ENCODE measurements around the gene RNLS. TPM values are rescaled to one million over a fixed set of nuclear protein-coding genes. Genes with fewer than 3 reads are reported as not detected.
"Not testable (repeated sequence)": the region's sequence is repeated elsewhere in the genome, so short reads cannot be mapped to it uniquely, and the experiment has no call there.

The RNLS gene
- total RNA-seq, 1 donor = 2.4 TPM

DNA sequence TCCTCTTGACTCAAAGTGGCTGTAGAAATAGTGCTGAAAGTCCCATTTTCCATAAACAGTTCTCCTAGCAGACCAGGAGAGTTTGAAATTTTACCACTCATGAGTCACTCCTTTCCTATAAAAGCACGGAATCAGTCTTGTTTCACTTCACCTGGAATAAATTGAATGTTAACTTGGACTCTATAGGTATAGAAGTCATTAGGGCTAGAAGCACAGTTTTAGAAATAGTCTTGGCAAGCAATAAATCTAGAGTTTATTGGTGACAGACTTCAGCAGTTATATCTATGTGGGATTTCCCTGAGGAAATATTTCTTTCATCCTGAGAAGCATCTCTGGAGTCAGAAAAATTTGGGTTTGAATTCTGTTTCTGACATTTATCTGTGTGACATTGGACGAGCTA lies 212.4 kb downstream of the RNLS start:
- no peaks in the 10 kb centered on the region for H3K9me3 ChIP-seq (ENCODE audit: low read depth, low read length)
- no peaks in the 10 kb centered on the region for H3K4me1 ChIP-seq (ENCODE audit: insufficient read depth, low read length)
- no peak overlapping the region for H3K4me3 ChIP-seq (ENCODE audit: low read length)
- H3K27me3 ChIP-seq (ENCODE audit: insufficient read depth, low read length) = no peaks in the 10 kb centered on the region

DNA sequence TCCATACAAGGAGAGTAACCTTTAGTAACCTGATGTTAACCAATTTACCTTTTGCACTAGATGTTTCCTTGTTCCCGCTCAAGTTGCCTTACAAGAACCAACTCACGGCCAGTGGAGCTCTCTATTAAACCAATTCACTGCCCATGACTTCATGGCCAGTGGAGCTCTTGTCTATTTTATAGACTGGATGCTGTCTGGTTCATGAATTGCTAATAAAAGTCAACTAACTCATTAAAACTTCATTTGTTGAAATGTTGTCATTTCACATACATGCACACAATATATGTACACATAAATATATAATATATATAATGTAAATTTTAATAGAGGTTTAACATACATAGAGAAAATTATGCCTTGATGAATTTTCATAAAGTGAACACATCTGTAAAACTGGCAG lies 216.3 kb downstream of the RNLS start:
- H3K4me3 ChIP-seq (ENCODE audit: low read length) = no peak overlapping the region
- no peaks in the 10 kb centered on the region for H3K4me1 ChIP-seq (ENCODE audit: insufficient read depth, low read length)

DNA sequence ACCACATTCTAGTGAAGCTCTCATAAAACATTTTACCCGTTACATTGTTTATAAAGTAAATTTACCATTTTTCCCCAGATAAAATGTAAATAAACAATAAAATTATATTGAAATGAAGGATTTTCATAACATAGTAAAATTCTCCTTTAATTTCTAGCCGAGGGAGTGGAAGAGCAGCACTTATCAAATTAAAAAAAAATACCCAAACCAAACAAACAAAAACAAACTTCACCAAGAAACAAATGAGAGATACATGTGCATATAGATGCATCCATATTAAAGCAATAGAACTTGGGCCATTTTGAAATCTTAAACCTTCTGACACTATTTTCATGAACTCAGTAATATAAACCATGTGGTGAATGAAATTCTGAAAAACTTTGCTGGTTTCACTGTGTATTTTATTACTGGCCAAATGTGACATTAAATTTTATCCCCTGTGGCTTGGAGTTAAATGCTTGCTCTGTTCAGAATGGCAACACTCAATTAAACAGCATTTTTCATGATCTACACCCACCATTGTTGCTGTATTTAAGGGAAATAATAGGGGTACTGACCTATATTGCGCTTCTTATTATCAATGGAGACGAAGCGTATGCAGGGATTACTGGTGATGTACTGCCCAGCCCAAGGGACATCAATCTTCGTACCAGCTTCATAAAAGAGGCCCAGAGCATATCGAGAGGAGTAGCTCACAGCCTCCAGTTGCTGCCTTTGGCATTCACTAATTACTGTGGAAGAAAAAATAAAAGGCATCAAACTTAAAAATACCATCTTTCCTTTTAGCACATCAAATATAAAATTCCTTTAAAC lies 220.9 kb downstream of the RNLS start:
- H3K4me3 ChIP-seq (ENCODE audit: low read length) = no peak overlapping the region
- H3K4me1 ChIP-seq (ENCODE audit: insufficient read depth, low read length) = no peaks in the 10 kb centered on the region
- H3K27me3 ChIP-seq (ENCODE audit: insufficient read depth, low read length) = no peaks in the 10 kb centered on the region
- H3K9me3 ChIP-seq (ENCODE audit: low read depth, low read length) = no peaks in the 10 kb centered on the region

More for the DNA sequence above, 216.3 kb downstream of the RNLS start:
- no peaks in the 10 kb centered on the region for H3K27me3 ChIP-seq (ENCODE audit: insufficient read depth, low read length)
- H3K9me3 ChIP-seq (ENCODE audit: low read depth, low read length) = no peaks in the 10 kb centered on the region

- no peaks in the 10 kb centered on the region for H3K27me3 ChIP-seq (ENCODE audit: insufficient read depth, low read length)
- no peaks in the 10 kb centered on the region for H3K9me3 ChIP-seq (ENCODE audit: low read depth, low read length)
- H3K4me1 ChIP-seq (ENCODE audit: insufficient read depth, low read length) = no peaks in the 10 kb centered on the region
- no peak overlapping the region for H3K4me3 ChIP-seq (ENCODE audit: low read length)
These were observed 221.6 kb downstream of the RNLS start for GRCh38 chr10:88361494-88361893.

DNA sequence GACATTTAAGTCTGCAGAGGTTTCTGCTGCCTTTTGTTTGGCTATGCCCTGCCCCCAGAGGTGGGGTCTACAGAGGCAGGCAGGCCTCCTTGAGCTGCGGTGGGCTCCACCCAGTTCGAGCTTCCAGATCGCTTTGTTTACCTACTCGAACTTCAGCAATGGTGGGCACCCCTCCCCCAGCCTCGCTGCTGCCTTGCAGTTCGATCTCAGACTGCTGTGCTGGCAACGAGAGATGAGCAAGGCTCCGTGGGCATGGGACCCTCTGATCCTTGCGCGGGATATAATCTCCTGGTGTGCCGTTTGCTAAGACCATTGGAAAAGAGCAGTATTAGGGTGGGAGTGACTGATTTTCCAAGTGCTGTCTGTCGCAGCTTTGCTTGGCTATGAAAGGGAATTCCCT lies 227.4 kb downstream of the RNLS start:
- H3K9me3 ChIP-seq (ENCODE audit: low read depth, low read length); H3K4me3 ChIP-seq (ENCODE audit: low read length); H3K27me3 ChIP-seq (ENCODE audit: insufficient read depth, low read length); H3K4me1 ChIP-seq (ENCODE audit: insufficient read depth, low read length): not testable (repeated sequence)

DNA sequence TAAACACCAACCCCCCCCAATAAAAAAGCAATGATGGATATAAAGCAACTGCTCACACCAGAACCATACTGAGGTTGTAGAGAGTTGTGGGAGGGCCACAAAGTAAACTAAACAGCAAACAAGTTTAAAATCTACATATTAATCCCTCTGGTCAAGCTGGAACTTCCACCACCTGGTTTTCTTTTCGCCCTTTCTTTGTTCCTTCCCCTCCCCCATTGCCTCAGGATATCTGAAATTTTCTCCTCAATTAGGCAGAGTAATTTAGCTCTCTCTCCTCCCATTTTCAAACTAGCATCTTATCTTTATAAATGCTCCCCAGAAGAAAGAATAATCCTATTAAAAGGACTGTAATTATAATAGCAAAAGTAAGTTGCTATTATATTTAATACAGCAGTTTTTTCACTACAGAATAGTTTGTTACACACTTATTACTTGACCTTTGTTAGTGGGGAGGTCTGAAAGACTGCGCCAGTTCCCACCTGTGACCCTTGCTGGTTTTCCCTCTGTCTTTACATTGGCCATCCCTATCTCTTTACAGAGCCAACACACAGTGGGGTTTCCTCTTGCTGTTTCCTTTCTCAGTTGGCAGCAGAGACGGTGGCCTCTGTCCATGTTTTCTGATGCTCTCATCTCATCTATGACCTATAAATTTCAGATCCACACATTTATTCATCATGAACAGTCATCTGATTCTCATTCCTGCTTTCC lies 235.4 kb downstream of the RNLS start:
- Histone ChIP-seq H3K9me3 (ENCODE audit: low read depth, low read length) (no peaks in the 10 kb centered on the region), H3K4me3 (ENCODE audit: low read length) (no peak overlapping the region), H3K27me3 (ENCODE audit: insufficient read depth, low read length) (no peaks in the 10 kb centered on the region), H3K4me1 (ENCODE audit: insufficient read depth, low read length) (no peaks in the 10 kb centered on the region)

- Histone ChIP-seq H3K9me3 (ENCODE audit: low read depth, low read length) (no peaks in the 10 kb centered on the region), H3K27me3 (ENCODE audit: insufficient read depth, low read length) (no peaks in the 10 kb centered on the region), H3K4me3 (ENCODE audit: low read length) (no peak overlapping the region), H3K4me1 (ENCODE audit: insufficient read depth, low read length) (no peaks in the 10 kb centered on the region)
These were observed 236.1 kb downstream of the RNLS start for GRCh38 chr10:88347022-88347421.

DNA sequence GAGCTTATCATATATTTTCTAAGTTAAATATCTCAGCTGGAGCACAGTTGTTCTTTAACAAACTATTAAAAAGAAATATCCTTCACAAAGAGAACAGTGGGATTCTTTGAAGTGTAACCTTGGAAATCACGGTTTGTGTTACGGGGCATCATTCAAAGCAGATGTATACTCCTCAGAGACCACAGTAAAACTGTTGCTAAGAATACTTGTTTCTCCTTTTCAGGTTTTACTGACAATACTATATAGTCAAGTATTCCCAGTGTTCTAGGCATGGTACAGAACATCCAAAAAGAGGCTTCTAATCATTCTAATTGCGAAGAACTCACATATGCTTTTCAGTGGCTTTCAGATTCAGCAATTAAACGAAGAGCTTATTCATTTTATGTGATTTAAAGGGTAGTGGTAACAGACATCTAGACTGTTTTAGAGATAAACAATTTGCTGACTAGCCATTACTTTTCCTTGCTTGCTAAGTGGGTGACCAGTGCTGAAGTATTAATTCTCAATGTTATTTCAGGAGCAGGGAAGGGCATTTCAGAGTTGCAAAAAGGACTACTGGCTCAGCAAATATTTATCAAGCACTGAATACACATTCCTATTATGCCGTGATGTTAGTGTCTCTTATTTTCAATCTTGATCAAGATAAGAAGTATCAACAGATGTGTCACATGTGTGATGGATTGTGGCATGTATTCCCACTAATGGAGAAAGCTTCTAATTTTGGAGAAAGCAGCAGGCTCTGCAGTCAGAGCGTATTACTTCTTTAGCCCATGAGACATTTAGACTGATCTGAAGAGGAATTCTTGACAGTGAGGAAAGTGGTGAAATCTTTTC lies 236.8 kb downstream of the RNLS start:
- Histone ChIP-seq H3K27me3 (ENCODE audit: insufficient read depth, low read length) (no peaks in the 10 kb centered on the region), H3K9me3 (ENCODE audit: low read depth, low read length) (no peaks in the 10 kb centered on the region)

DNA sequence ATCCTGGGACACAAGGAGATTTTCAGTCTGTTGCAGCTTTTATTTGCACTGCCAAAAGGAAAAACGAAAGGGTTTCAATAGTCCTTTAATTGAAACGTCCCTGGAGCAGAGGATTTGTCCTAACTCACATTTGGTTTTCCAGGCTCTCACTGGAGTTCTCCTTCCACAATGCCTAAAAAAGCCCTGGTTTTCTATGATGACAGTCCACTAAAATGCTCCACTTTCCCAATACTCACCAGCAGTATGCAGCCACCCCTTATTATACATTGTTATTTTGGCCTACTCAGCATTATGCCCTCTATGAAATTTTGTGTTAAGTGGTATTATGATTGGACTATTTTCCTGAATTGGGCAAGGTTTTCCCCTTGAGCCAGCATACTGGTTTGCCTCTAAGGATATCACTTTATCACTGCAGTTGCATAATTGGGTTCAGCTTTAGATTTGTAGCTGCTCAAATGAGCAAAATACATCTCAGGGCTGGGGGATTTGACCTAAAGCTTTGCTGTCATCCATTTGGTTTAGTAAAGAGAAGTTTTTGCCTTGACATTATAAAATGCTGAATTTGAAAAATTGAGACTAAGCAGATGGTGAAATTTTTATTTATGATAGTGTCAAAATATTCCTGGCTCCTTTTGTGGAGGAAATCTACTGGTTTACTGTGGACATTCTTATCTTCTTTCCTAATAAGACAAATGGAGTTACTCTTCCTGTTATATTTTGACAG lies 239.2 kb downstream of the RNLS start:
- Histone ChIP-seq H3K4me3 (ENCODE audit: low read length) (no peak overlapping the region), H3K9me3 (ENCODE audit: low read depth, low read length) (no peaks in the 10 kb centered on the region), H3K4me1 (ENCODE audit: insufficient read depth, low read length) (no peaks in the 10 kb centered on the region), H3K27me3 (ENCODE audit: insufficient read depth, low read length) (no peaks in the 10 kb centered on the region)

More for the DNA sequence above, 236.8 kb downstream of the RNLS start:
- no peaks in the 10 kb centered on the region for H3K4me1 ChIP-seq (ENCODE audit: insufficient read depth, low read length)
- H3K4me3 ChIP-seq (ENCODE audit: low read length) = no peak overlapping the region

DNA sequence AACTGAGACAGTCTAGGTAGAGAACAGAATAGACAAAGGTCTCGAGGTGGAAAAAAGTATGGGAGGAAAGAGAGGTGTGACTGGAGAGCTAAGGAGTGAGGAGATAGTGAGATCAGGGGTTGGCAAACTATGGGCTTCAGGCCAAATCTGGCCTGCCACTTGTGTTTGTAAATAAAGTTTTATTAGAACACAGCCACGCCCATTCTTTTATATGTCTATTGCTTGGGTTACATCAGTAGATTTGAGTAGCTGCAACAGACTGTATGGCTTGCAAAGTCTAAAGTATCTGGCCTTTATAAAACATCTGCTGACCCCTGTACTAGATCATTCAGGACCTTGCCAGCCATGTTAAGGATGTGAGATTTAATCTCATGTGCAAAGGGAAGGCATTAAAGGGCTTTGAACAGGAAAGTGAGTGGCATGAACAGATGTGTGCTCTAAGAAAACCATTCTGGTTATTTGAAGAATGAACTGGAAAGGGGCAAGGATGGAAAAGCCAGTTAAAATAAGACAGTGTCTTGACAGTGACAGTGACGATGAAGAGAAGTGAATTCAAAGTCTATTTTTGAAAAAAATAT lies 240.3 kb downstream of the RNLS start:
- H3K27me3 ChIP-seq (ENCODE audit: insufficient read depth, low read length) = no peaks in the 10 kb centered on the region
- no peaks in the 10 kb centered on the region for H3K9me3 ChIP-seq (ENCODE audit: low read depth, low read length)
- H3K4me1 ChIP-seq (ENCODE audit: insufficient read depth, low read length) = no peaks in the 10 kb centered on the region
- H3K4me3 ChIP-seq (ENCODE audit: low read length) = no peak overlapping the region

DNA sequence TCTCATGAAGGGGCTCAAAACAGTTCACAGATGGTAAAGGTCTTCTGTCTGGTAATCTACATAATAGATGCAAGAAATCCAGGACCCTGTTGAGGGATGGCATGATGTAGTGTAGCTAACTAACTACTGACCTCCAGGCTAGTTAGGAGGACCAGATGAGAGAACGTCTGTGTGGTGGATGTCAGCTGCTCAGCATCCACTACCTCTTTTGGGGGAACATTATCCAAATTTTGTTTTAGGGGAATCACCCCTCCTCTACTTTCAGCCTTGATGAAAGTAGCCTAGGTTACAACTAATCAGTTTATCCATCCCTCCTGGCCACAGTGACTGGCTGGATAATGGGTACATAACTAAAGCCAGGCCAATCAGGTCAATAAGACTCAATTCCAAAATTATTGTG lies 246.0 kb downstream of the RNLS start:
- Histone ChIP-seq H3K9me3 (ENCODE audit: low read depth, low read length) (no peaks in the 10 kb centered on the region), H3K27me3 (ENCODE audit: insufficient read depth, low read length) (no peaks in the 10 kb centered on the region), H3K4me1 (ENCODE audit: insufficient read depth, low read length) (peaks cover 22% of the 10 kb centered on the region), H3K4me3 (ENCODE audit: low read length) (no peak overlapping the region)

DNA sequence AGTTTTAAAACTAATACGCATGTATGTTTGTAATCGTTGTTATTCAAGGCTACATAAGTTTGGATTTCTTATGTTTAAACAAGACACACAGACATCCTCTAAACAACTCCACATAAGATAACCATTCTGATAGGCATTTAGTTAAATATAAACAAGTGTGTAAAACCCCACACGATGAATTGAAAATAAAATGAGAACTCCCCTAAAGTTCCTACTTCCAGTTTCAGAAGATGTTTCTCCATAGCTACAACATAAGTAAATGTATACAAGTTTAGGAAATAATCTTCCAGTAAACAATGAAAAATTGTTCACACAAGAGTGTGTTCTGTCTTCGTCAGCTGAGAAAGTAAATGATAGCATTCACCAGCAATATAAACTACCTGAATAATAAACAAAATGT lies 246.8 kb downstream of the RNLS start:
- Histone ChIP-seq H3K27me3 (ENCODE audit: insufficient read depth, low read length) (no peaks in the 10 kb centered on the region), H3K4me3 (ENCODE audit: low read length) (no peak overlapping the region), H3K4me1 (ENCODE audit: insufficient read depth, low read length) (peaks cover 29% of the 10 kb centered on the region), H3K9me3 (ENCODE audit: low read depth, low read length) (no peaks in the 10 kb centered on the region)

GRCh38 chr10:88333248-88333630 lies 249.9 kb downstream of the RNLS start:
- Histone ChIP-seq H3K4me3 (ENCODE audit: low read length) (no peak overlapping the region), H3K4me1 (ENCODE audit: insufficient read depth, low read length) (peaks cover 32% of the 10 kb centered on the region), H3K27me3 (ENCODE audit: insufficient read depth, low read length) (no peaks in the 10 kb centered on the region), H3K9me3 (ENCODE audit: low read depth, low read length) (no peaks in the 10 kb centered on the region)

DNA sequence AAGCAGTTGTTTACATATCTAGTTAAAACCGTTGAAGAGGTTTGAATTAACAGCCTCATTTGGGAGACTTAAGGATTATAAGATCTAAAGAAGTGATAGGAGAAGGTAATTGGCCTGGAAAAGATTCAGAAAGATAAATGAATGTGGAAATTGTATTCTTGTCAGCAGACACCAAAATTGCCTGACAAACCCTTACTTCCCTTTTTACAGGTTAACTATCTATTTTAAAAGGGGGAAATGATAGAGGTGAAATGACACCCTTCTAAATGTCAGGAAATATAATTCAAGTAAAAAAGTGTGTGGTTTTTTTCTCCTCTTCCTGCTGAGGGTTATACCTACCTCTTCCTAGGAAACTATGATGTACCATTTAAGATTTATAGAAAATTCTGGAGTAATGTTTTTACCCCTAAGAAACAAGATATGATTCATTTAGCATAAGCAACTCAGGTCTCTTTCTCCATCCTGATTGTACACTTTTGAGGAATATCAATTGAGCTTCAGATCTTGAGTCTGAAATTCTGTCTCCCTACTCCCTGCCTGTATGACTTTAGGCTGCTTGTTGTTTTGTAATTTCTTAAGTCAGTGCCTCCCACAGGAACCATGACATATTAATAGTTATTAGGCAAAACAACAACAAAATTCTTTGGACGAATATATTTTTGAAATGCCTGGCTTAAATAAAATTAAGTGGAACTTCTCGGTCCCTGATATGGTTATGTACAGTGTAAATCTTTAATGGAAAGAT lies 250.4 kb downstream of the RNLS start:
- Histone ChIP-seq H3K27me3 (ENCODE audit: insufficient read depth, low read length) (no peaks in the 10 kb centered on the region), H3K4me3 (ENCODE audit: low read length) (no peak overlapping the region), H3K4me1 (ENCODE audit: insufficient read depth, low read length) (peaks cover 32% of the 10 kb centered on the region)

More for the DNA sequence above, 250.4 kb downstream of the RNLS start:
- no peaks in the 10 kb centered on the region for H3K9me3 ChIP-seq (ENCODE audit: low read depth, low read length)
